22Rv1 (cell line): Measurements from ENCODE around the gene FMO2.
A peak's percentile ranks its signal among the peaks of the same experiment; 100 is the strongest.

Source experiments
- CTCF ChIP-seq: fragments of 450-650 bp; IDR thresholded peaks from 2 replicates; pipeline ENCODE4 v1.5.1; 2017; ENCODE audit warnings: mild to moderate bottlenecking
- ZFX ChIP-seq: fragments of 450-650 bp; IDR thresholded peaks from 2 replicates; pipeline ENCODE4 v1.6.1; 2017; ENCODE audit warnings: antibody characterized with exemption, borderline replicate concordance

- TF ChIP-seq CTCF: peak; percentile 95
- no peak for TF ChIP-seq ZFX
Measured at GRCh38 chr1:171226747-171227370, 41.8 kb downstream of the FMO2 start.
